H1 (cell line): Measurements from ENCODE around the gene IGSF9B. TPM values are rescaled to one million over a fixed set of nuclear protein-coding genes. Genes with fewer than 3 reads are reported as not detected.

Experiments
- CTCF ChIA-PET: fragments of 300-600 bp; sonication (Branson Sonifier 250); formaldehyde crosslinking; loops from one replicate; lab custom pipeline; 2021; ENCODE audit not compliant: partially characterized antibody; lab: Charles Lee
- POLR2A ChIA-PET: fragments of 300-600 bp; sonication (Branson Sonifier 250); formaldehyde crosslinking; loops from one replicate; lab custom pipeline; 2021; ENCODE audit warnings: inconsistent platforms; ENCODE audit not compliant: partially characterized antibody; lab: Charles Lee
- DNase-seq, 2 experiments: peaks; one replicate each; pipeline versions ENCODE4 v3.0.0 to v3.0.0-alpha.2; 2010 to 2022; ENCODE audit warnings: low spot score in 2 of 2, low read depth in 1 of 2, mixed read lengths in 1 of 2
- FAIRE-seq: peaks from 2 replicates; lab custom pipeline; 2011; peaks lifted over from hg19 to GRCh38; lab: Jason Lieb, UNC
- H2AFZ ChIP-seq: 2 replicates; pipeline ENCODE4 v1.8.1; 2012; ENCODE audit warnings: low read length, inconsistent platforms
- H2AK5ac ChIP-seq: 2 replicates; pipeline ENCODE4 v1.6.1; 2013; ENCODE audit warnings: low read depth, low read length
- H2BK120ac ChIP-seq: replicated peaks from 2 replicates; pipeline ENCODE3; 2013; ENCODE audit warnings: low read depth, low read length, inconsistent platforms
- H2BK12ac ChIP-seq: 2 replicates; pipeline ENCODE4 v1.6.1; 2013; ENCODE audit warnings: low read depth, low read length
- H2BK15ac ChIP-seq: 2 replicates; pipeline ENCODE4 v1.6.1; 2013; ENCODE audit warnings: low read length
- H2BK20ac ChIP-seq: 2 replicates; pipeline ENCODE4 v1.6.1; 2013; ENCODE audit warnings: low read length
- H2BK5ac ChIP-seq: 2 replicates; pipeline ENCODE4 v1.6.1; 2013; ENCODE audit warnings: low read depth, low read length
- H3K14ac ChIP-seq: 2 replicates; pipeline ENCODE4 v1.6.1; 2013; ENCODE audit warnings: inconsistent platforms; ENCODE audit not compliant: insufficient read length
- H3K18ac ChIP-seq: 2 replicates; pipeline ENCODE4 v1.6.1; 2013; ENCODE audit warnings: low read length; ENCODE audit errors: extremely low read depth
- H3K23ac ChIP-seq: 2 replicates; pipeline ENCODE4 v1.6.1; 2013; ENCODE audit warnings: inconsistent platforms; ENCODE audit not compliant: insufficient read length
- H3K23me2 ChIP-seq: 2 replicates; pipeline ENCODE4 v1.6.1; 2013; ENCODE audit warnings: low read depth, low read length
- H3K27ac ChIP-seq: 2 replicates; pipeline ENCODE4 v1.6.1; 2011; ENCODE audit warnings: low read depth, low read length, inconsistent platforms
- H3K27me3 ChIP-seq, 4 experiments: replicated peaks in 1 of 4; 1 replicate in 1 of 4; 2 replicates in 3 of 4; pipeline versions ENCODE4 v1.6.1 to v1.8.1; 2011 to 2013; ENCODE audit warnings: low read length in 3 of 4, mild to moderate bottlenecking in 3 of 4, inconsistent platforms in 2 of 4, mixed read lengths in 2 of 4, moderate library complexity in 1 of 4; ENCODE audit not compliant: control insufficient read depth in 3 of 4, insufficient read depth in 3 of 4; ENCODE audit errors: extremely low read depth in 1 of 4
- H3K36me3 ChIP-seq, 4 experiments: 2 replicates each; pipeline versions ENCODE4 v1.6.1 to v1.8.1; 2011 to 2013; ENCODE audit warnings: mild to moderate bottlenecking in 4 of 4, low read length in 3 of 4, moderate library complexity in 2 of 4, control low read depth in 1 of 4, inconsistent platforms in 1 of 4; ENCODE audit not compliant: insufficient read depth in 4 of 4, control insufficient read depth in 2 of 4
- H3K4ac ChIP-seq: replicated peaks from 2 replicates; pipeline ENCODE3; 2013; ENCODE audit warnings: low read length, low read depth, mixed read lengths, inconsistent platforms; ENCODE audit not compliant: insufficient read length
- H3K4me1 ChIP-seq, 4 experiments: replicated peaks in 1 of 4; 1 replicate in 1 of 4; 2 replicates in 3 of 4; pipeline versions ENCODE4 v1.6.1 to v1.8.1; 2011 to 2013; ENCODE audit warnings: low read length in 3 of 4, inconsistent platforms in 2 of 4, mixed read lengths in 1 of 4; ENCODE audit not compliant: insufficient read depth in 4 of 4, control insufficient read depth in 3 of 4
- H3K4me2 ChIP-seq, 2 experiments: 2 replicates each; pipeline versions ENCODE4 v1.6.1 to v1.8.1; 2011 to 2013; ENCODE audit warnings: low read depth in 2 of 2, low read length in 2 of 2, control low read depth in 1 of 2, inconsistent platforms in 1 of 2, mild to moderate bottlenecking in 1 of 2; ENCODE audit not compliant: insufficient read depth in 1 of 2
- H3K4me3 ChIP-seq, 4 experiments: fragments of 200-600, 300-600 bp in 1 of 4; sonication (generic), shearing (Covaris generic), sonication (Bioruptor Twin) in 1 of 4; 2 replicates each; pipeline versions ENCODE4 v1.5.1 to v1.8.1; 2011 to 2016; ENCODE audit warnings: low read length in 4 of 4, low read depth in 3 of 4, control low read depth in 2 of 4, inconsistent platforms in 2 of 4, mild to moderate bottlenecking in 2 of 4, mixed read lengths in 1 of 4, moderate library complexity in 1 of 4; ENCODE audit not compliant: insufficient read depth in 2 of 4; ENCODE audit errors: extremely low read depth in 1 of 4
- H3K56ac ChIP-seq: replicated peaks from 2 replicates; pipeline ENCODE3; 2013; ENCODE audit warnings: low read depth, mild to moderate bottlenecking, mixed read lengths, low read length, inconsistent platforms; ENCODE audit not compliant: insufficient read length
- H3K79me1 ChIP-seq: 2 replicates; pipeline ENCODE4 v1.6.1; 2013; ENCODE audit warnings: low read depth, low read length, control low read depth
- H3K79me2 ChIP-seq, 2 experiments: 2 replicates each; pipeline versions ENCODE4 v1.6.1 to v1.8.1; 2012 to 2013; ENCODE audit warnings: low read length in 2 of 2, mild to moderate bottlenecking in 2 of 2, inconsistent platforms in 1 of 2; ENCODE audit not compliant: insufficient read depth in 2 of 2, control insufficient read depth in 1 of 2
- H3K9ac ChIP-seq, 4 experiments: replicated peaks in 1 of 4; 1 replicate in 1 of 4; 2 replicates in 3 of 4; pipeline versions ENCODE4 v1.6.1 to v1.8.1; 2011 to 2013; ENCODE audit warnings: low read depth in 3 of 4, low read length in 3 of 4, control low read depth in 2 of 4, mild to moderate bottlenecking in 2 of 4, moderate library complexity in 2 of 4, inconsistent platforms in 1 of 4; ENCODE audit errors: extremely low read depth in 1 of 4
- H3K9me3 ChIP-seq, 2 experiments: 2 replicates each; pipeline versions ENCODE4 v1.6.1 to v1.8.1; 2012 to 2013; ENCODE audit warnings: mild to moderate bottlenecking in 2 of 2, moderate library complexity in 2 of 2, control low read depth in 1 of 2, inconsistent platforms in 1 of 2, low read depth in 1 of 2, low read length in 1 of 2, mixed read lengths in 1 of 2; ENCODE audit not compliant: insufficient read depth in 2 of 2
- H4K20me1 ChIP-seq, 2 experiments: replicated peaks in 1 of 2; 2 replicates each; pipeline versions ENCODE3 to v1.8.1; 2011 to 2013; ENCODE audit warnings: inconsistent platforms in 2 of 2, low read length in 2 of 2, mild to moderate bottlenecking in 1 of 2; ENCODE audit not compliant: insufficient read depth in 2 of 2, control insufficient read depth in 1 of 2
- H4K5ac ChIP-seq: 2 replicates; pipeline ENCODE4 v1.6.1; 2013; ENCODE audit warnings: low read length, low read depth, mixed read lengths, inconsistent platforms; ENCODE audit not compliant: insufficient read length
- H4K8ac ChIP-seq: 2 replicates; pipeline ENCODE4 v1.8.0; 2013; ENCODE audit warnings: mild to moderate bottlenecking, moderate library complexity, low read length, inconsistent platforms; ENCODE audit not compliant: insufficient read depth; ENCODE audit errors: extremely low read depth
- H4K91ac ChIP-seq: replicated peaks from 2 replicates; pipeline ENCODE3; 2013; ENCODE audit warnings: low read length, mixed read lengths, inconsistent platforms; ENCODE audit not compliant: insufficient read length
- CREB1 ChIP-seq: IDR thresholded peaks from 2 replicates; pipeline ENCODE4 v1.6.1; 2012; ENCODE audit warnings: inconsistent platforms
- WGBS, 2 experiments: shearing (Covaris generic) in 1 of 2; methylation state at CpG; one replicate each; pipeline versions ENCODE4 v1.1.6 to v1.1.7; 2013 to 2015; ENCODE audit warnings: low lambda C conversion rate in 2 of 2, mixed read lengths in 2 of 2, inconsistent platforms in 1 of 2, low coverage in 1 of 2, missing lambda C conversion rate in 1 of 2; ENCODE audit not compliant: insufficient replicate concordance in 2 of 2, insufficient coverage in 1 of 2, insufficient read length in 1 of 2; ENCODE audit errors: extremely low coverage in 1 of 2, missing lambda C conversion rate in 1 of 2; 5-methylcytosine and 5-hydroxymethylcytosine counted together
- polyA plus RNA-seq, 7 experiments: library from polyadenylated mRNA; depleted of rRNA in 3 of 7; stranded (reverse) in 5 of 7; unstranded in 2 of 7; fragments of >200 nt in 5 of 7; fragments of 200-250 nt in 2 of 7; gene quantifications; 1 replicate in 5 of 7; 2 replicates in 1 of 7; 4 replicates in 1 of 7; pipeline versions ENCODE4 v1.2.1 to v1.2.3, GENCODE V29; 2011 to 2013; ENCODE audit warnings: missing spikeins in 2 of 7, mixed read lengths in 2 of 7
- total RNA-seq: library from RNA; stranded (reverse); fragmentation: NEBNext Ultra II Directional; extraction: Animal tissue kit (Norgen Biotek cat#: 25700); gene quantifications from 2 replicates; pipeline ENCODE4 v1.2.1, GENCODE V29; 2021

Gene IGSF9B
- total and polyA plus RNA-seq, 2 of the 8 experiments (the other 6 are each of a cell fraction or from before 2014, with no cell fraction given) = 16.5 to 49.2 TPM

- Histone ChIP-seq H3K4me2 (no peak overlapping the region), H3K79me2 (no peaks in the 10 kb centered on the region), H3K56ac (no peak overlapping the region), H2BK15ac (no peak overlapping the region), H2BK5ac (no peak overlapping the region), H3K4me3 (no peak overlapping the region), H3K4ac (no peak overlapping the region), H3K27ac (no peak overlapping the region), H3K9me3 (no peaks in the 10 kb centered on the region), H3K18ac (no peak overlapping the region), H3K14ac (no peak overlapping the region), H3K79me1 (peaks cover 7% of the 10 kb centered on the region; the same call in 1 of the 2 replicates), H2BK12ac (no peak overlapping the region), H4K8ac (no peak overlapping the region), H4K5ac (no peak overlapping the region), H3K9ac (no peak overlapping the region), H3K4me1 (no peaks in the 10 kb centered on the region; a peak in 2 of 7 replicates), H2AFZ (no peak overlapping the region), H2AK5ac (no peak overlapping the region), H3K23ac (no peak overlapping the region), H2BK20ac (no peak overlapping the region), H4K20me1 (peaks cover 0 to 12% of the 10 kb centered on the region in 2 experiments), H3K27me3 (no peaks in the 10 kb centered on the region), H3K23me2 (peaks cover 6% of the 10 kb centered on the region), H4K91ac (no peak overlapping the region), H3K36me3 (peaks cover 2 to 57% (median 24%) of the 10 kb centered on the region in 4 experiments; a peak in 6 of 8 replicates), H2BK120ac (no peak overlapping the region)
- no peak for FAIRE-seq
- ChIA-PET CTCF (interaction anchor here (1.0 to 1.8 kb wide), 2 partner anchors 20 to 139 kb away, joined by 3 to 9 read pairs; no protein-coding TSS in a partner anchor), POLR2A (interaction anchor here (1.6 kb wide), 1 partner anchor 13 kb away, joined by 4 read pairs; no protein-coding TSS in a partner anchor)
- WGBS, 2 experiments = 95% methylated on average over 13 of the region's 13 CpGs; no CpG with 5 or more reads in 1 of the 2 experiments
- DNase-seq = no peak
- TF ChIP-seq CREB1 = no peak
Observed at GRCh38 chr11:133906746-133907145, 50.0 kb downstream of the IGSF9B start.
